ENCODE data around the gene FCSK. TPM values are rescaled to one million over a fixed set of nuclear protein-coding genes. Genes with fewer than 3 reads are reported as not detected.

The FCSK gene
- total and polyA plus RNA-seq, 2 of the 8 experiments (the other 6 are each of a cell fraction or from before 2014, with no cell fraction given), result 4.6 to 5.1 TPM

- ChIA-PET POLR2A (ENCODE audit: partially characterized antibody) (interaction anchor here (1.0 to 22.7 kb wide), 4 partner anchors 10 to 181 kb away, joined by 3 to 525 read pairs (median 4); partner anchors contain the start of gene DDX19A), CTCF (ENCODE audit: partially characterized antibody) (interaction anchor here (0.7 kb wide), 1 partner anchor 260 kb away, joined by 3 read pairs; no protein-coding TSS in a partner anchor)
- Histone ChIP-seq H3K4me3 (ENCODE audit: extremely low read depth in 1 of 4, insufficient read depth in 2 of 4, low read depth in 3 of 4, low read length in 4 of 4) (peak overlapping the region in 1 of 4 experiments; percentile 32; a peak in 1 of 8 replicates), H4K8ac (ENCODE audit: extremely low read depth, insufficient read depth, low read length) (no peak overlapping the region), H4K91ac (replicated peaks; ENCODE audit: insufficient read length, low read length) (no peak overlapping the region), H2AK5ac (ENCODE audit: low read depth, low read length) (no peak overlapping the region), H4K20me1 (replicated peaks in 1 of 2; ENCODE audit: control insufficient read depth in 1 of 2, insufficient read depth in 2 of 2, low read length in 2 of 2) (peaks cover 16 to 17% of the 10 kb centered on the region in 2 experiments), H2BK15ac (ENCODE audit: low read length) (no peak overlapping the region), H3K4me1 (replicated peaks in 1 of 4; ENCODE audit: control insufficient read depth in 3 of 4, insufficient read depth in 4 of 4, low read length in 3 of 4) (peaks cover 0 to 4% (median 3%) of the 10 kb centered on the region in 4 experiments; a peak in 5 of 7 replicates), H3K9ac (replicated peaks in 1 of 4; ENCODE audit: extremely low read depth in 1 of 4, low read depth in 3 of 4, low read length in 3 of 4) (no peak overlapping the region), H3K4me2 (ENCODE audit: insufficient read depth in 1 of 2, low read depth in 2 of 2, low read length in 2 of 2) (peak overlapping the region in 1 of 2 experiments; percentile 93; a peak in 1 of 4 replicates), H3K79me1 (ENCODE audit: low read depth, low read length) (peaks cover 2% of the 10 kb centered on the region; the same call in 1 of the 2 replicates), H3K36me3 (ENCODE audit: control insufficient read depth in 2 of 4, insufficient read depth in 4 of 4, low read length in 3 of 4) (peaks cover 32 to 69% (median 48%) of the 10 kb centered on the region in 4 experiments), H3K4ac (replicated peaks; ENCODE audit: insufficient read length, low read depth, low read length) (no peak overlapping the region), H3K27me3 (replicated peaks in 1 of 4; ENCODE audit: control insufficient read depth in 3 of 4, extremely low read depth in 1 of 4, insufficient read depth in 3 of 4, low read length in 3 of 4) (no peaks in the 10 kb centered on the region), H4K5ac (ENCODE audit: insufficient read length, low read depth, low read length) (no peak overlapping the region), H3K9me3 (ENCODE audit: insufficient read depth in 2 of 2, low read depth in 1 of 2, low read length in 1 of 2) (no peaks in the 10 kb centered on the region), H2AFZ (ENCODE audit: low read length) (no peak overlapping the region), H3K18ac (ENCODE audit: extremely low read depth, low read length) (no peak overlapping the region), H3K23ac (ENCODE audit: insufficient read length) (no peak overlapping the region), H3K79me2 (ENCODE audit: control insufficient read depth in 1 of 2, insufficient read depth in 2 of 2, low read length in 2 of 2) (peaks cover 42 to 83% of the 10 kb centered on the region in 2 experiments), H2BK12ac (ENCODE audit: low read depth, low read length) (no peak overlapping the region), H3K56ac (replicated peaks; ENCODE audit: insufficient read length, low read depth, low read length) (no peak overlapping the region), H3K14ac (ENCODE audit: insufficient read length) (no peak overlapping the region), H2BK20ac (ENCODE audit: low read length) (no peak overlapping the region), H2BK5ac (ENCODE audit: low read depth, low read length) (no peak overlapping the region), H3K23me2 (ENCODE audit: low read depth, low read length) (peaks cover 6% of the 10 kb centered on the region; the same call in 1 of the 2 replicates), H2BK120ac (replicated peaks; ENCODE audit: low read depth, low read length) (no peak overlapping the region), H3K27ac (ENCODE audit: low read depth, low read length) (no peak overlapping the region)
- WGBS, 2 experiments (ENCODE audit: extremely low coverage in 1 of 2, insufficient coverage in 1 of 2, insufficient read length in 1 of 2, insufficient replicate concordance in 2 of 2, low coverage in 1 of 2, low lambda C conversion rate in 2 of 2, missing lambda C conversion rate in 1 of 2), result 95% methylated on average over 8 of the region's 8 CpGs; no CpG with 5 or more reads in 1 of the 2 experiments
- FAIRE-seq (no peak), DNase-seq (ENCODE audit: low read depth in 1 of 2, low spot score in 2 of 2) (no peak)
- TF ChIP-seq RBBP5 (IDR thresholded peaks at IDR 0.05; ENCODE audit: borderline replicate concordance, low read depth, low read length), result no peak
- no peak for TF ChIP-seq PHF8 (conservative IDR thresholded peaks at IDR 0.05; ENCODE audit: low read depth, low read length)
- TF ChIP-seq BCL11A (IDR thresholded peaks at IDR 0.05; ENCODE audit: low read depth in 2 of 2, low read length in 2 of 2), result no peak
- no peak for TF ChIP-seq BACH1 (IDR thresholded peaks at IDR 0.05; ENCODE audit: low read length)
- TF ChIP-seq SP4 (IDR thresholded peaks at IDR 0.05; ENCODE audit: low read length), result no peak
- TF ChIP-seq POU5F1 (IDR thresholded peaks at IDR 0.05; ENCODE audit: low read depth, low read length), result no peak
- no peak for TF ChIP-seq HDAC6 (IDR thresholded peaks at IDR 0.05; ENCODE audit: low read depth, low read length)
- no peak for TF ChIP-seq E2F6 (IDR thresholded peaks at IDR 0.05)
- no peak for TF ChIP-seq SIX5 (IDR thresholded peaks at IDR 0.05; ENCODE audit: low read depth, low read length)
- TF ChIP-seq MAFK (IDR thresholded peaks at IDR 0.05; ENCODE audit: low read depth, low read length), result no peak
- no peak for TF ChIP-seq CBX8 (IDR thresholded peaks at IDR 0.05; ENCODE audit: borderline replicate concordance, low read depth, low read length)
- TF ChIP-seq TCF12 (IDR thresholded peaks at IDR 0.05; ENCODE audit: low read depth, low read length), result no peak
- no peak for TF ChIP-seq CHD1 (IDR thresholded peaks at IDR 0.05; ENCODE audit: low read depth, low read length)
Observed at GRCh38 chr16:70527315-70527996, 73.1 kb downstream of the FCSK start.
